Measurements from ENCODE around the gene SLC35B1.

Gene SLC35B1

DNA sequence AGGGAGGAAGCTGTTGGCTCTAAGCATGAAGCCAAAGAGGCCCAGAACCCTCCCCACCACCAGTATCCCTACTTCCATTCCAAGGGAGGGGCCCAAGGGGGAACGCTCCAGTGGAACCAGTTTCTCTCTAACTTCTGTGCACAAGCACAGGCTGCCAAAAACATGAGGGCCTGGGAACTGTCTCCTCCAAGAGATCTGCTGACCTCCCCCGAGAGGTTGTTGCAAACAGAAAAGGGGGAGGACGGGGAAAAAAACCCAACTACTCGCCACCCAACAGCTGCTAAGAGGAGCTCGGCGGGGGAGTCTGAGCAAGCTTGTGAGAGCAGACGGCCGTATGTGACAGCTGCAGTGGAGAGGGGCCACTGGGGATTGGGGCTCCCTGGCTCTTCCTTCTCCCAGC, 15.7 kb upstream of the SLC35B1 start:
- TF ChIP-seq, protein P1, sequence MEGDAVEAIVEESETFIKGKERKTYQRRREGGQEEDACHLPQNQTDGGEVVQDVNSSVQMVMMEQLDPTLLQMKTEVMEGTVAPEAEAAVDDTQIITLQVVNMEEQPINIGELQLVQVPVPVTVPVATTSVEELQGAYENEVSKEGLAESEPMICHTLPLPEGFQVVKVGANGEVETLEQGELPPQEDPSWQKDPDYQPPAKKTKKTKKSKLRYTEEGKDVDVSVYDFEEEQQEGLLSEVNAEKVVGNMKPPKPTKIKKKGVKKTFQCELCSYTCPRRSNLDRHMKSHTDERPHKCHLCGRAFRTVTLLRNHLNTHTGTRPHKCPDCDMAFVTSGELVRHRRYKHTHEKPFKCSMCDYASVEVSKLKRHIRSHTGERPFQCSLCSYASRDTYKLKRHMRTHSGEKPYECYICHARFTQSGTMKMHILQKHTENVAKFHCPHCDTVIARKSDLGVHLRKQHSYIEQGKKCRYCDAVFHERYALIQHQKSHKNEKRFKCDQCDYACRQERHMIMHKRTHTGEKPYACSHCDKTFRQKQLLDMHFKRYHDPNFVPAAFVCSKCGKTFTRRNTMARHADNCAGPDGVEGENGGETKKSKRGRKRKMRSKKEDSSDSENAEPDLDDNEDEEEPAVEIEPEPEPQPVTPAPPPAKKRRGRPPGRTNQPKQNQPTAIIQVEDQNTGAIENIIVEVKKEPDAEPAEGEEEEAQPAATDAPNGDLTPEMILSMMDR (conservative IDR thresholded peaks at IDR 0.05), result no peak
- no peak overlapping the region for H3K27ac ChIP-seq

DNA sequence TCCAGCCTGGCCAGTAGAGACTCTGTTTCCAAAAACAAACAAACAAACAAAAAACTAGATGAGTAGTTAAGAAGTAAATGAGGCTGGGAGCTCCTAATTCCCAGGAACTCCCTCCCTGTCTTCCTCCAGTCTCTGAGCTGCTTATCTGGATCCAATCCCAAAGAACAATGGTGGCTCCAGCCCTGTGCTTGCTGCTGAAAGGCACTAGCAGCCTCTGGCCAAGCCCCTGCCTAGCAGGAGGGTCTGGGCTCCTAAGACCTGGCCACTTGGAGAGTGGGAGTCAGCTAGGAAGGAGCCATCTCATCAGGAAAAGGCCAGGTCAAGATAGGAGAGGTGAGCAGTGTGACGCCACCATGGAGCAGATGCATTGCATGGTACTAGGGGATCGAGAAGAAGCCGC, 14.3 kb upstream of the SLC35B1 start:
- TF ChIP-seq, protein P1 (conservative IDR thresholded peaks at IDR 0.05), result no peak
- no peak overlapping the region for H3K27ac ChIP-seq

DNA sequence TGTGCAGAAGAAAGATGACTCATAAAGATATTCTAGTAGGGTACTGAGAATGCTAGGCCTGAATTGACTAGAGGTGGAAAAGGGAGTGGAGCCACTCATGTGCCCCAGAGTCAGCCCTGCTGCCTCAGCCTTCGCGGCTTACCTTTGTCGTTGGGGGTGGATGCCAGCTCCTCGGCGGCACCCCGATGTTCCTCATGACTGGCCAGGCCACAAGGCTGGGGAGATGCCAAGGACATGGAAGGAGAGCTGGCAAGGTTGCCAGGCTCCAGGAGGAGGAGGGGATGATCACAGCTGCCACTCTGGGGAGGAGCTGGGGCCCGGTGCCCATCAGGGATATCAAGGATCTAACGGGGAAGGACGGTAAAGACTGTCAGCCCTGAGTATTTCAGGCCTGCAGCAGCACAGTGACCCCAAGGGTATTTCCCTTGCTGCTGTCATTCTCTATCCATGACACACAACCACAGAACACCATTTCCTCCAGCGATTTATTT, 9.7 kb upstream of the SLC35B1 start:
- H3K27ac ChIP-seq, result no peak overlapping the region
- TF ChIP-seq, protein P1 (conservative IDR thresholded peaks at IDR 0.05), result no peak

DNA sequence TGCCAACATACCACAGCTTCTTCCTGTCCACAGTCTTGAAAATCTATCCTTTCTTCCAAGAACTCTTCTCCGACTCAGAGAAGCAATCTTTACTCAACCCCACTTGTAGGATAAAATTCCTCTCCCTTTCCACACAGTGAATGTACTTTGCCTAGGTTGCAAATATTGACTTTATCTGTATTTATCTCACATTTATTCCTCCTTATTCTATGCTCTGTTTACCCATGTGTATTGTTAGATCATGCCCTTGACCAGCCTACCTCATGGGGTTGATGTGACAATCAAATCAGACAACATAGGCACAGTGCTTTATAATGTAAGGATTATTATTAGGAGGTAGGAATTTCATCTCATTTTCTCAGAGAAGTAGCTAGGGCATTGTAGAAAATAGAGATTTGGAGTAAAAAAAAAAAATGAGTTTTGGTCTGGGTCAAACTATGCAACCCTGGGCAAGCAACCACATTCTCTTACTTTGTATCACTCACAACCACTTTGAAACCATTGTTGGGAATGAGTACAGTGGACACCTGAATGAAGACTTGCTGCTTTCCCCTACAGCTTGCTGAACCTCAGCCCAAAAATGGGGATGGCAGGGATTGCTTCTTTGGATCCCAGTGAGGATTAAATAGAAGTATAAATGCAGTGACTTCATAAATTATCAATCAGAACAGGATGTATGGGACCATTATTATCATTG, 9.1 kb upstream of the SLC35B1 start:
- TF ChIP-seq, protein P1 (conservative IDR thresholded peaks at IDR 0.05), result no peak
- no peak overlapping the region for H3K27ac ChIP-seq

DNA sequence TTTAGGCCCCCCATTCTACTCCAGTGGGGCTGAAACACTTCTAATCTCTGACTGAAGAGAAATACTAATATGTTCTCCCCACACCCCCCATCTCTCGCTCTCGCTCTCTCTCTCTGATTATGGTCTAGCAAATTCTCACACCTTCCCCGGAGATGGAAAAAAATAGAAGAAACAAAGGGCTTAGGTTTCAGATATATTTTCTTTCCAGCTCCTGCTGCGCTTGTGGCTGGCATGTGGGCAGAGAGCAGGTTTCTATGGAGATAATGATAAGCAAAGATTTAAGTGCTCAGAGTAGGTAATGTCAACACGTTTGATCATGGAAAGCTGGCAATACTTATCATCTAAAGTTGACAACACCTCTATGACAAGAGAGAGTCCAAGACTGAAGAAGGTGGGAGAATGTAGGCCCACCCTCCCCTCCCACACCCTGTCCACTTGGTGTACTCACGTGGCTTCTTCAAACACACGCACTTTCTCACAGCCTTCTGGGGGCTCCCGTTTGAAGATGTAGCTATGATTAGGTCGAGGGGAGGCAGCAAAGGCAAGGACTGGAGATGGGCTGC, 8.0 kb upstream of the SLC35B1 start:
- TF ChIP-seq, protein P1 (conservative IDR thresholded peaks at IDR 0.05), result no peak
- H3K27ac ChIP-seq, result no peak overlapping the region

DNA sequence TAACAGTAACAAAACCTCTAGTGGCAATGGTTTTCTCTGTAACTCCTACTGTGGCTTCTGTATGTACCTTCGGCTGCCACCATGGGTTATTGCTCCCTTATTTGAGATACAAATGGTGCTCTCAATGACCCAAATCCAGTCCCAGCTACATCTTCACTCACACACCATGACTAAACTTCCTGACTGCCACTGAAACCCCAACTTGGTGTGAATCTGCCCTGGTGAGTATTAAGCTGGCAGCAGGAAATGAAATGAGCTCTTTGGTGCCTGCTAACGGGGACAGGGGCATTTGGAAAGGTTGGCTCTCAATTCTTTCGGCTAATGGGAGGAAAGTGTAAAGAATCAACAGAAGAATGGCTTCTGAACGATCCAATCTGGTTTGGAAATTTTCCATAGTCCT, 7.5 kb upstream of the SLC35B1 start:
- H3K27ac ChIP-seq, result no peak overlapping the region
- TF ChIP-seq, protein P1 (conservative IDR thresholded peaks at IDR 0.05), result no peak

DNA sequence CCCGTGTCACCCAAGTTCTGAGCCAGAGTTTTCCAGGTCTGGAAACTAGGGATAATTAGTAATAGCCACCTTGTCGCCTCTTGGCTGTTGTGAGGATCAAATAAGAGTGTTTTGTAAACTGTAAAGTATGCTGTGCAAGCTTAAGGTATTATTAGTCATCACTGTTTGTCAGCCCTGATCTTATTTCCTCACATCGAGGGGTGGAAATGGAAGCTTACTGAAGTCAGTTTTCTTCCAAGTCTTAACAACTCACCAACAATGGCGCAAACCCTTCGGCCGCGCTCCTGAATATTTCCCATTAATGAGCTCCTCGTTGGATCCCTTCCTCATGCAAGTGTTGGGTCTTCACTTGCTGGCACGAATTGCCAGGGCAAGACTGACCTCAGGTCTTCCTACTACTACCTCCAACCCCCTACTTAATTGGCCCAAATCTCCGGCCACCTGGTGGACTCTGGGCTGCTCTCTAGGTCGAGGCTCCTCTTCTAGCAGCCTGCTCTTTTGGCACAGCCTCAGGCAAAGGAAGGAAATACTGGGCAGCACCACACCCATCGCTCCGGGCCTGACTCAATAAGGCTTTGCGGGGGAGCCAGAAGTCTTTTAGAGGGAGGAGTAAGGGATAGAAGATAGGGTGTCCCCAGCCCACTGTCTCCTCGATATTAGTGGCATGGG, 885 bp upstream of the SLC35B1 start:
- TF ChIP-seq, protein P1 (conservative IDR thresholded peaks at IDR 0.05), result no peak; the same call in none of the 2 replicates
- peak overlapping the region; percentile 98 for H3K27ac ChIP-seq

Measured in VCaP (cell line).